ENCODE measurements around the gene SLC22A12.

Gene SLC22A12

DNA sequence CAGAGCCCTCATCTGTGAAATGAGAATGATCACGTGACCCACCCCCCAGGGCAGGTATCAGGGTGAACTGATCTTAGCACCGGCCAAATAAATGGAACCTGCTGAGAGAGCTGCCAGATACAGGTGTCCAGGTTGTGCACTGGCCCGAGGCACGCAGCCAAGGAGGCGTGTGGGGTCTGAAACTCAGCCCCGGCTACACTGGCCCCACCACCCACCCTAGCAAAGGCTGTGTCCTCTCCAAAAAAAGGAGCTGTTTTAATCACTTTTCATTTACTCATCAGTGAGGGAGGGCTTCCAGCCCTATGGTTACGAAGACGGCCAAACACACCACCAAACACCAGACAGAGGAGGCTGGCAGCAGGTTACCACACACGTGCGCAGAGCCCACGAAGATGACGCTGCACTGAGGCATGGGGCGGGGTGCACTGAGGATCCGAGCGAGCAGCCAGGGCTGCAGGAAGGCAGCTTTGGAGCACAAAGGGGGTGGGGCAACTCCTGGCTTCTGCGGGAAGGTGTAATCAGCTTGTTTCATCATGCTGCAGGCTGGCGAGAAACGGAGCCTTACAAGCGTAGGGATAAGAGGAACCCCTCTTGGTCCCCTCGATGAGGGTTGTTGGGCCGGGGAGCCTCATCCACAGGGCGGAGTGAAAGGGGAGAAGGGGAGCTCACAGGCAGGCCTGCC is 19.5 kb upstream of the SLC22A12 start:
- H3K27ac ChIP-seq (ENCODE audit: low read depth, low read length) = no peak overlapping the region
- H3K79me2 ChIP-seq (ENCODE audit: control insufficient read depth, insufficient read depth, low read length, unreplicated experiment) = no peaks in the 10 kb centered on the region
- H3K4me1 ChIP-seq (ENCODE audit: control insufficient read depth, insufficient read depth, low read length, unreplicated experiment) = no peaks in the 10 kb centered on the region
- no peak overlapping the region for H3K4me3 ChIP-seq (ENCODE audit: low read depth, low read length)
- H3K36me3 ChIP-seq (ENCODE audit: insufficient read depth, low read length) = no peaks in the 10 kb centered on the region
- H2AFZ ChIP-seq (ENCODE audit: low read length, unreplicated experiment) = no peak overlapping the region
- H3K27me3 ChIP-seq (ENCODE audit: insufficient read depth, low read length) = peaks cover 19% of the 10 kb centered on the region

DNA sequence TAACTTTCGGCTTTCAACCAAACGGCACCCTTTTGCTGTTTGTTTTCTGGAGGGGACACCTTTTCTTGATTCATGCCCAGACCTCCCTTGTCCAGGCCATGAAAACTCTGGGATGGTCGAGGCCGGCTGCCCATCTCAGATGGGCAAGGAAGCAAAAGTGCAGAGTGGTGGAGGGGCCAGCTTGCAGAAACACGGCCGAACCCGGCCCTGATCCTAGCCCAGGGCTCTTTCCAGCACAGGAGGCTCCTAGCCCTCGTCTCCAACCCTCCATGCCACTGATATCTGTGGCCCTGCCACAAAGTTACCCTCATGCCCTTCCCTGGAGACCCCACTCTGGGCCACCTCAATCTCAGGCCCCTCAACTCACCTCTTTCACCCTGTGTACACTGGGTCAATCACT is 18.9 kb upstream of the SLC22A12 start:
- no peaks in the 10 kb centered on the region for H3K4me1 ChIP-seq (ENCODE audit: control insufficient read depth, insufficient read depth, low read length, unreplicated experiment)
- H2AFZ ChIP-seq (ENCODE audit: low read length, unreplicated experiment) = no peak overlapping the region
- no peaks in the 10 kb centered on the region for H3K79me2 ChIP-seq (ENCODE audit: control insufficient read depth, insufficient read depth, low read length, unreplicated experiment)
- H3K4me3 ChIP-seq (ENCODE audit: low read depth, low read length) = no peak overlapping the region
- no peak overlapping the region for H3K27ac ChIP-seq (ENCODE audit: low read depth, low read length)
- no peaks in the 10 kb centered on the region for H3K36me3 ChIP-seq (ENCODE audit: insufficient read depth, low read length)
- peaks cover 19% of the 10 kb centered on the region for H3K27me3 ChIP-seq (ENCODE audit: insufficient read depth, low read length)

DNA sequence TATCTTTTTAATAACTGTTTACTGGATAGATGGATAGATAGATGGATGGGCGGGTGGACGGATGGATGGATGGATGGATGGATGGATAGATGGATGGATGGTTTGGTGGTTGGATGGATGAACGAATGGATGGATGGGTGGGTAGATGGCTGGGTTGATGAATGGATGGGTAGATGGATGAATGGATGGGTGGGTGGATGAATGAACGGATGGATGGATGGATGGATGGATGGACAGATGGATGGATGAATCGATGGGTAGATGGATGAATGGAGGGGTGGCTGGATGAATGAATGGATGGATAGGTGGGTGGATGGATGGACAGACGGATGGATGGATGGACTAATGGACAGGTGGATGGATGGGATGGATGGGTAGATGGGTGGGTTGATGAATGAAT is 13.8 kb upstream of the SLC22A12 start:
- Histone ChIP-seq H3K79me2 (ENCODE audit: control insufficient read depth, insufficient read depth, low read length, unreplicated experiment) (no peaks in the 10 kb centered on the region), H2AFZ (ENCODE audit: low read length, unreplicated experiment) (no peak overlapping the region), H3K4me1 (ENCODE audit: control insufficient read depth, insufficient read depth, low read length, unreplicated experiment) (no peaks in the 10 kb centered on the region), H3K36me3 (ENCODE audit: insufficient read depth, low read length) (no peaks in the 10 kb centered on the region), H3K27me3 (ENCODE audit: insufficient read depth, low read length) (peaks cover 30% of the 10 kb centered on the region), H3K4me3 (ENCODE audit: low read depth, low read length) (no peak overlapping the region), H3K27ac (ENCODE audit: low read depth, low read length) (no peak overlapping the region)

DNA sequence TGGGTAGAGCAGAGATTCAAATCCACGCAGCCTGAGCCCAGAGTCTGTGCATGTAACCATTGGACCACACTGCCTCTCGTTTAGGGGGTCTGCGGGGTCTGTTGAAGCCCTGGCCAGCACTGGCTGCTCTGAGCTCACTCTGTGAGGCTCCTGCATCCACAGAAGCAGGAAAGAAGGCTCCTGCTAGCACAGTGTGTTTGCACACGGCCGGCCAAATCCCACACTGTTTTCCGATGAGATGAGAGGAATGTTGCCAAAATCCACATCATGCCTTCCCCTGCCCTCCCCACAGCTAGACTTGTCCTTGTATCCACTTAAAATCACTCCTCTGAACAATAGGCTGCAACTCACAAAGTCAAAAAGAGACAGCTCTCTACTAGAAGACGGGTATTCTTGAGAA is 10.6 kb upstream of the SLC22A12 start:
- H3K27ac ChIP-seq (ENCODE audit: low read depth, low read length) = no peak overlapping the region
- no peaks in the 10 kb centered on the region for H3K36me3 ChIP-seq (ENCODE audit: insufficient read depth, low read length)
- no peak overlapping the region for H2AFZ ChIP-seq (ENCODE audit: low read length, unreplicated experiment)
- H3K27me3 ChIP-seq (ENCODE audit: insufficient read depth, low read length) = peaks cover 14% of the 10 kb centered on the region
- H3K4me1 ChIP-seq (ENCODE audit: control insufficient read depth, insufficient read depth, low read length, unreplicated experiment) = peaks cover 8% of the 10 kb centered on the region
- no peaks in the 10 kb centered on the region for H3K79me2 ChIP-seq (ENCODE audit: control insufficient read depth, insufficient read depth, low read length, unreplicated experiment)
- H3K4me3 ChIP-seq (ENCODE audit: low read depth, low read length) = no peak overlapping the region

DNA sequence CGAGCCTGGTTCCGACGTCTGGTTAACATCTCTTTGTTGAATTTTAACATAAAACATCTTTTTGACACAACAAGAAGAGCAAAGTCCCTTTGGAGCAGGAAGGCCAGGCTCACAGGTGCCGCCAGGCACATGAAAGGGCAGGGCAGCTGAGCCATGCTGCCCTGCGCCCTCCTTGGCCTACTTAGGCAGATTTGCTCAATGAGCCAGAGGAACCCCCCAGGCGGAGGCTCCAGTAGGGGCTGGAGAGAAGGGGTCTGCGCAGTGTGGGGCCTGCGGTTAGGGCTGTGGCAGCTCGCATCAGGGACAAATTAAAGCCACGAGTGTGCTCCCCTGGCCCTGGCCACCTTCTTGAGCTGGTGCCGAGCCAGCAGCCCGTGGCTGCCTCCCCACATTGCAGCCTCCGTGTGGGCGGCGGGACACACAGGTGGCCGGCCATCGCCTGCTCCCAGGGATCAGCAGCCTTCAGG is 9.9 kb upstream of the SLC22A12 start:
- H3K27ac ChIP-seq (ENCODE audit: low read depth, low read length) = no peak overlapping the region

DNA sequence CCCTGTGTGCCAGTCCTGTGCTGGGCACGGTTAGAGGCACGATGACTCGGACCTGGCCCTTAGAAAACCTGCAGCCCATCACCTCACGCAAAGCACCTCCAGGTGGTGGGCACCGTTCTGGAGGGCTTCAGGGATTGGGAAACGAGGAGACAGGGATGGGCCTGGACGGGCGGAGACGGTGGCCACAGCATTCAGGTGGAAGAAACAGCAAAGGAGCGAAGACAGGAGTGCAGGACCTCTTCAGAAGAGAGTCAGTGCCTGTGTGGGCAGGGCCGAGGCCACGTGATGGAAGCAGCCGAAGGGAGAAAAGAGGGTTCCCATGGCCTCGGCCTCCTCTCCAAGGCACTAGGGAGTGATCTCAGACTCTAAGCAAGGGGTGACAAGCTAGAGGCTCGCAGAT is 8.1 kb upstream of the SLC22A12 start:
- Histone ChIP-seq H3K27ac (ENCODE audit: low read depth, low read length) (no peak overlapping the region), H3K27me3 (ENCODE audit: insufficient read depth, low read length) (peaks cover 14% of the 10 kb centered on the region; the same call in 1 of the 2 replicates), H2AFZ (ENCODE audit: low read length, unreplicated experiment) (no peak overlapping the region), H3K36me3 (ENCODE audit: insufficient read depth, low read length) (no peaks in the 10 kb centered on the region), H3K4me1 (ENCODE audit: control insufficient read depth, insufficient read depth, low read length, unreplicated experiment) (peaks cover 8% of the 10 kb centered on the region), H3K79me2 (ENCODE audit: control insufficient read depth, insufficient read depth, low read length, unreplicated experiment) (no peaks in the 10 kb centered on the region), H3K4me3 (ENCODE audit: low read depth, low read length) (no peak overlapping the region)

More for the DNA sequence above, 9.9 kb upstream of the SLC22A12 start:
- H3K36me3 ChIP-seq (ENCODE audit: insufficient read depth, low read length) = no peaks in the 10 kb centered on the region
- H3K79me2 ChIP-seq (ENCODE audit: control insufficient read depth, insufficient read depth, low read length, unreplicated experiment) = no peaks in the 10 kb centered on the region
- no peak overlapping the region for H3K4me3 ChIP-seq (ENCODE audit: low read depth, low read length)
- H3K27me3 ChIP-seq (ENCODE audit: insufficient read depth, low read length) = peaks cover 11% of the 10 kb centered on the region; the same call in 1 of the 2 replicates
- H2AFZ ChIP-seq (ENCODE audit: low read length, unreplicated experiment) = no peak overlapping the region
- peaks cover 8% of the 10 kb centered on the region for H3K4me1 ChIP-seq (ENCODE audit: control insufficient read depth, insufficient read depth, low read length, unreplicated experiment)

DNA sequence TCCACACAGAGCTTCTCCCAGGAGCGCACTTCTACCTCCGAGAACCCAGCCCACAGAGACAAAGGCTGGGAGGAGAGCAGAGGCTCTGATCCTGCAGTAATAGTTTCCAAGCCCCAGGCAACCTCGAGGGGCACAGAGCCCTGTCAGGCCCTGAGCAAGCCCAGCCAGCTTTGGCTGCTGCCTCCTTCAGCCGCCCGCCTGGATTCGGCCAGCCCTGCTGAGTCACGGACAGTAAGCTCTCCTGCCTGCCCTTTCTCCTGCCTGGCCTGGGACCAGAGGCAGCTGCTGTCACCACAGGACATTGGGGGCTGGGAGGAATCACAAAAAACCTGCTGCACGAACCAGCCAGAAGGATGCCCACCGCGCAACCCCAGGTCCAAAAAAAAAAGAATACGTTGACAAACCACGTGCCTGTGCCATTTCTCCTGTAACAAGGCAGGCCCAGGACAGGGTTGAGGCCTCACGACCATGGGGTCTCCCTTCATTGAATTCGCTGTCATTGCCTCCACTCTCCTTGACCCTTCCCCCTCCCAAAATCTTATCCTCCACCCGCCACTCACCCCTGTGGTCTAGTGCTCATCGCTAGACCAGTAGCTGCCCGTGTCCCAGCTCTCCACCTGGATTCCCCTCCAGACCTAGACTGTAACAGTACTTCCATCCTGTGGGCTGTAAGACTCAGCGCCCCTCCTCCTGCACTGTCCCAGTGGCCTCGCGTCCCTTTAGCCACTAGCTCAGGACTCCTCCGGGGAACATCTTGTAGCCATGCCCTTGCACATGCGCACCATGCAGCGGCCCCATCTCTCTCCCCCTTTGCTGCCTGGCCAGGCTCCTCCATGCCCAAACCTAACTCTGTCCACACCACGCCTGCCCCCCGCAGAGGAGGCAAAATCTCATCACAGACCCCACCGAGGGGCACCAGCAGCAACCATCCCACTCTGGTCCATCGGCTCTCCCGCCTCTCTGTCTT is 7.4 kb upstream of the SLC22A12 start:
- no peak overlapping the region for H3K4me3 ChIP-seq (ENCODE audit: low read depth, low read length)
- no peaks in the 10 kb centered on the region for H3K36me3 ChIP-seq (ENCODE audit: insufficient read depth, low read length)
- H3K4me1 ChIP-seq (ENCODE audit: control insufficient read depth, insufficient read depth, low read length, unreplicated experiment) = peaks cover 8% of the 10 kb centered on the region
- H3K27ac ChIP-seq (ENCODE audit: low read depth, low read length) = no peak overlapping the region
- no peak overlapping the region for H2AFZ ChIP-seq (ENCODE audit: low read length, unreplicated experiment)
- no peaks in the 10 kb centered on the region for H3K79me2 ChIP-seq (ENCODE audit: control insufficient read depth, insufficient read depth, low read length, unreplicated experiment)
- H3K27me3 ChIP-seq (ENCODE audit: insufficient read depth, low read length) = peaks cover 18% of the 10 kb centered on the region; the same call in 1 of the 2 replicates

DNA sequence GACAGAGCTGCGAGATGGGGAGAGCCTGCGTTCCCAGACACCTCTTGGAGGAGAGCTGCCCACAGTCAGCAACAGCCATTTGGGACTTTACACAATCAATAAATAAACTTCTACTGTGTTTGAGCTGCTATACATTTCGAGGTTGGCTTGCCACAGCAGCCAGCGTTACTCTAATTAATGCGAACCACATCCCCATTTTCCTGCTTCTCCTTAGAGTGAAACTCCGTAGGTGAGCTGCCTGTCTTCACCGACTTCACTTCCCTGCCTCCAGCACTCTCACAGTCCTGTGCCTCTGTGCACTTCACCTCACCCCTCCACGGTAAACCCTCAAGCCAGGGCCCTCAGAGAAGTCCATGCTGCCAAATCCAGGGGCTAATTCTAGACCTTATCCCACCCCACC is 5.9 kb upstream of the SLC22A12 start:
- no peak overlapping the region for H3K27ac ChIP-seq (ENCODE audit: low read depth, low read length)
- no peak overlapping the region for H3K4me3 ChIP-seq (ENCODE audit: low read depth, low read length)
- no peak overlapping the region for H2AFZ ChIP-seq (ENCODE audit: low read length, unreplicated experiment)
- H3K4me1 ChIP-seq (ENCODE audit: control insufficient read depth, insufficient read depth, low read length, unreplicated experiment) = peaks cover 8% of the 10 kb centered on the region
- H3K36me3 ChIP-seq (ENCODE audit: insufficient read depth, low read length) = no peaks in the 10 kb centered on the region
- H3K79me2 ChIP-seq (ENCODE audit: control insufficient read depth, insufficient read depth, low read length, unreplicated experiment) = no peaks in the 10 kb centered on the region
- H3K27me3 ChIP-seq (ENCODE audit: insufficient read depth, low read length) = peaks cover 18% of the 10 kb centered on the region; the same call in 1 of the 2 replicates

DNA sequence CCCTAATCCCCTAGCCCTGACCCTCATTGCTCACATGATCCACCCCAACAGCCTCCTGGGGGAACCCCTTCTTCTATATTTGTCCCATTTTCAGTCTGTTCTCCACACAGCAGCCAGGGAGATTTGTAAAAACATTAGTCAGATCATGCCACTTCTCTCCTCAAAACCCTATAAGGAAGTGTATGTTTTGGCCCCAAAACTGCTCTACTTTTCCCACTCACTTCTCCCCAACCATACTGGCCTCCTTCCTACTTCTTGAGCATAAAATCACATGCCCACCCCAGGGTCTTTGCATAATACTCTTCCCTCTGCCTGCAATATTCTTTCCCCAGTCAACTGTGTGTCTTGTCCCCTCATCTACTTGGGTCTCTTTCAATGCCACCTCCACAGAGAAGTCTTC is 4.7 kb upstream of the SLC22A12 start:
- H3K79me2 ChIP-seq (ENCODE audit: control insufficient read depth, insufficient read depth, low read length, unreplicated experiment) = no peaks in the 10 kb centered on the region
- H3K36me3 ChIP-seq (ENCODE audit: insufficient read depth, low read length) = no peaks in the 10 kb centered on the region
- peaks cover 8% of the 10 kb centered on the region for H3K4me1 ChIP-seq (ENCODE audit: control insufficient read depth, insufficient read depth, low read length, unreplicated experiment)
- no peak overlapping the region for H3K4me3 ChIP-seq (ENCODE audit: low read depth, low read length)
- no peak overlapping the region for H3K27ac ChIP-seq (ENCODE audit: low read depth, low read length)
- no peak overlapping the region for H2AFZ ChIP-seq (ENCODE audit: low read length, unreplicated experiment)
- peaks cover 11% of the 10 kb centered on the region; the same call in 1 of the 2 replicates for H3K27me3 ChIP-seq (ENCODE audit: insufficient read depth, low read length)

DNA sequence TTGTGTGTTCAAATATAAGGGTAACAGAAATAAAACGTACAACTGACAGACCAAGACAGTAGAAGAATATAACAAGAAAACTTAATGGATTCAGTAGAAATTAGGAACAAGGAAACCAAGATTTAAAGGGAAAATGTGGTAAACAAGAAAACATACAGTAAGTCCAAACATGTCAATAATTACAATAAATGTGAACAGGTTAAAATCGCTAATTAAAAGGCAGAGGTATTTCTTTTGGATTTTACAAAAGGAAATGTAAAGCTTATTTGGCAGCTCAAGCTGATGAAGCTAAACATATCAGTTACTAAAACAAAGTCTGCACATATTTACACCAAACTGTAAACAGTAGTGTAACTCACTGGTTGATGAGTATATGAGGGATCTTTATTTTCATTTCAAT is 2.3 kb upstream of the SLC22A12 start:
- no peak overlapping the region for H3K4me3 ChIP-seq (ENCODE audit: low read depth, low read length)
- no peaks in the 10 kb centered on the region for H3K36me3 ChIP-seq (ENCODE audit: insufficient read depth, low read length)
- no peak overlapping the region for H3K27ac ChIP-seq (ENCODE audit: low read depth, low read length)
- H3K4me1 ChIP-seq (ENCODE audit: control insufficient read depth, insufficient read depth, low read length, unreplicated experiment) = peaks cover under 1% of the 10 kb centered on the region
- peaks cover 11% of the 10 kb centered on the region; the same call in 1 of the 2 replicates for H3K27me3 ChIP-seq (ENCODE audit: insufficient read depth, low read length)
- no peak overlapping the region for H2AFZ ChIP-seq (ENCODE audit: low read length, unreplicated experiment)
- no peaks in the 10 kb centered on the region for H3K79me2 ChIP-seq (ENCODE audit: control insufficient read depth, insufficient read depth, low read length, unreplicated experiment)

Data from ACC112 (cell line).